Omental fat pad (tissue), 4 donors: ENCODE data around the gene GRB7. TPM values are rescaled to one million over a fixed set of nuclear protein-coding genes. Genes with fewer than 3 reads are reported as not detected.
"Not testable (repeated sequence)": the region's sequence is repeated elsewhere in the genome, so short reads cannot be mapped to it uniquely, and the experiment has no call there.

ENCODE experiments used
- ATAC-seq: fragments of 150-250 bp; one replicate; pipeline ENCODE4 v1.9.1; 2016; ENCODE audit warnings: mild to moderate bottlenecking, moderate library complexity; ENCODE audit not compliant: low FRiP score
- DNase-seq: peaks from one replicate; pipeline ENCODE4 v3.0.0-alpha.2; 2019; ENCODE audit warnings: low spot score
- CTCF ChIP-seq, 3 donors: fragments of 450-650 bp; IDR thresholded peaks; one replicate each; pipeline ENCODE4 v1.5.1; 2016 to 2017; ENCODE audit warnings: antibody characterized with exemption in 3 of 3, mild to moderate bottlenecking in 3 of 3, moderate library complexity in 2 of 3
- total RNA-seq, 4 donors: library from RNA; depleted of rRNA; stranded (reverse); fragments of >200 nt; gene quantifications; one replicate each; pipeline ENCODE4 v1.1.0, GENCODE V29; 2016

GRB7 gene
- total RNA-seq, 4 donors from 2014 or later, result 13.0 to 19.3 (median 14.0) TPM; not detected in 1

GRCh38 chr17:39744075-39744835 is 6.5 kb downstream of the GRB7 start:
- DNase-seq, result no peak
- no peak for TF ChIP-seq CTCF (IDR thresholded peaks at IDR 0.05)

GRCh38 chr17:39744836-39745215 is 7.1 kb downstream of the GRB7 start:
- ATAC-seq (no peak), DNase-seq (no peak)
- TF ChIP-seq CTCF (IDR thresholded peaks at IDR 0.05), result no peak

More at GRCh38 chr17:39744075-39744835, 6.5 kb downstream of the GRB7 start:
- no peak for ATAC-seq

- ATAC-seq (no peak), DNase-seq (no peak)
- no peak for TF ChIP-seq CTCF (IDR thresholded peaks at IDR 0.05)
Measured at GRCh38 chr17:39745335-39746144, 7.8 kb downstream of the GRB7 start.

GRCh38 chr17:39746145-39746461 is 8.4 kb downstream of the GRB7 start:
- ATAC-seq (no peak), DNase-seq (no peak)
- TF ChIP-seq CTCF (IDR thresholded peaks at IDR 0.05), result no peak

- no peak for TF ChIP-seq CTCF (IDR thresholded peaks at IDR 0.05)
- no peak for ATAC-seq
- no peak for DNase-seq
Measured at GRCh38 chr17:39747745-39748144, 10.0 kb downstream of the GRB7 start.

GRCh38 chr17:39748444-39749034 is 10.8 kb downstream of the GRB7 start:
- not testable (repeated sequence) for ATAC-seq
- peak; percentile 14 for DNase-seq

GRCh38 chr17:39750131-39751015 is 12.6 kb downstream of the GRB7 start:
- DNase-seq, result no peak

More at GRCh38 chr17:39750131-39751015, 12.6 kb downstream of the GRB7 start:
- no peak for ATAC-seq
- TF ChIP-seq CTCF (IDR thresholded peaks at IDR 0.05), result no peak
